Gastroesophageal sphincter (tissue), 3 donors: ENCODE data around the gene PCDH9.

ENCODE experiments used
- CTCF ChIP-seq, 4 experiments: fragments of 200-600 bp in 2 of 4; fragments of 450-650 bp in 2 of 4; sonication (generic) in 1 of 4; IDR thresholded peaks; one replicate each; pipeline ENCODE4 v1.5.1; 2017 to 2019; ENCODE audit warnings: antibody characterized with exemption in 4 of 4, mild to moderate bottlenecking in 2 of 4, moderate library complexity in 2 of 4
- POLR2A ChIP-seq, 2 donors: fragments of 450-650 bp; IDR thresholded peaks; one replicate each; pipeline ENCODE4 v1.6.1; 2017; ENCODE audit warnings: antibody characterized with exemption in 2 of 2, mild to moderate bottlenecking in 2 of 2, moderate library complexity in 1 of 2
- POLR2AphosphoS5 ChIP-seq: sonication (generic); formaldehyde crosslinking; IDR thresholded peaks from one replicate; pipeline ENCODE4 v1.6.1; 2017; ENCODE audit warnings: antibody characterized with exemption

- TF ChIP-seq CTCF (IDR thresholded peaks at IDR 0.05) (no peak), POLR2AphosphoS5 (no peak), POLR2A (IDR thresholded peaks at IDR 0.05) (no peak)
These were observed 11.0 kb downstream of the PCDH9 start for GRCh38 chr13:67219113-67219512.
